ENCODE results near the gene PNKD.

DNA sequence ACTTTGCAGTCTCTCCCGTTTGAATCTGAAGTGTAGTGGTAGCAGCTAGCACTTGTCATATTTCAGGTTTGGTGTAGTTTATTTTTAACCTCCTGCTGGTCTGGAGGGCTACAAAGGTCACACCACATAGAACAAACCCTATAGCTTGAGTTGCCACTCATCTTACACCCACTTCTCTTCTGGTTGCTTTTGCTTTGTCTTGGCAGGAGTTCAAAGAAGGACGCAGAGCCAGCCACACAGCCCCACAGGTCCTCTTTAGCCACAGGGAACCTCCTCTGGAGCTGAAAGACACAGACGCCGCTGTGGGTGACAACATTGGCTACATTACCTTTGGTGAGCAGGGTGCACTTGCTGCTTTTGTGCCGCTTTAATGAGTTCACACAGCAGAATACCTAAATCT is 25.1 kb upstream of the PNKD start:
- TF ChIP-seq, protein P1, sequence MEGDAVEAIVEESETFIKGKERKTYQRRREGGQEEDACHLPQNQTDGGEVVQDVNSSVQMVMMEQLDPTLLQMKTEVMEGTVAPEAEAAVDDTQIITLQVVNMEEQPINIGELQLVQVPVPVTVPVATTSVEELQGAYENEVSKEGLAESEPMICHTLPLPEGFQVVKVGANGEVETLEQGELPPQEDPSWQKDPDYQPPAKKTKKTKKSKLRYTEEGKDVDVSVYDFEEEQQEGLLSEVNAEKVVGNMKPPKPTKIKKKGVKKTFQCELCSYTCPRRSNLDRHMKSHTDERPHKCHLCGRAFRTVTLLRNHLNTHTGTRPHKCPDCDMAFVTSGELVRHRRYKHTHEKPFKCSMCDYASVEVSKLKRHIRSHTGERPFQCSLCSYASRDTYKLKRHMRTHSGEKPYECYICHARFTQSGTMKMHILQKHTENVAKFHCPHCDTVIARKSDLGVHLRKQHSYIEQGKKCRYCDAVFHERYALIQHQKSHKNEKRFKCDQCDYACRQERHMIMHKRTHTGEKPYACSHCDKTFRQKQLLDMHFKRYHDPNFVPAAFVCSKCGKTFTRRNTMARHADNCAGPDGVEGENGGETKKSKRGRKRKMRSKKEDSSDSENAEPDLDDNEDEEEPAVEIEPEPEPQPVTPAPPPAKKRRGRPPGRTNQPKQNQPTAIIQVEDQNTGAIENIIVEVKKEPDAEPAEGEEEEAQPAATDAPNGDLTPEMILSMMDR (IDR thresholded peaks at IDR 0.05; ENCODE audit: low read depth, low read length) = no peak
- no peak for TF ChIP-seq POLR2A (IDR thresholded peaks at IDR 0.05; ENCODE audit: extremely low read depth, insufficient read length)
- no peak for TF ChIP-seq MYC (IDR thresholded peaks at IDR 0.05; ENCODE audit: low read depth, low read length)
- TF ChIP-seq MAX (IDR thresholded peaks at IDR 0.05; ENCODE audit: low read depth, low read length) = no peak

Measured in NB4 (cell line).